Tibial nerve (tissue), 4 donors: ENCODE data around the gene GJB5. TPM values are rescaled to one million over a fixed set of nuclear protein-coding genes. Genes with fewer than 3 reads are reported as not detected.

ENCODE experiments used
- DNase-seq, 2 donors: peaks; one replicate each; pipeline ENCODE4 v3.0.0-alpha.2; 2019; ENCODE audit warnings: low spot score in 2 of 2
- H3K27ac ChIP-seq, 4 donors: fragments of 200-600 bp; sonication (generic) in 3 of 4; one replicate each; pipeline ENCODE4 v1.5.1; 2017 to 2019; ENCODE audit warnings: mild to moderate bottlenecking in 1 of 4
- H3K27me3 ChIP-seq, 2 donors: fragments of 200-600 bp; sonication (generic) in 1 of 2; one replicate each; pipeline versions ENCODE4 v1.5.1 to v1.6.0; 2017 to 2019
- H3K36me3 ChIP-seq, 3 donors: fragments of 200-600 bp; sonication (generic); one replicate each; pipeline ENCODE4 v1.5.1; 2018 to 2019
- H3K4me1 ChIP-seq, 4 donors: fragments of 200-600 bp; sonication (generic) in 3 of 4; one replicate each; pipeline ENCODE4 v1.5.1; 2017 to 2019
- H3K4me3 ChIP-seq, 4 donors: fragments of 200-600 bp; sonication (generic) in 3 of 4; one replicate each; pipeline ENCODE4 v1.5.1; 2017 to 2019; ENCODE audit warnings: mild to moderate bottlenecking in 1 of 4, moderate library complexity in 1 of 4
- H3K9me3 ChIP-seq, 4 donors: fragments of 200-600 bp; sonication (generic) in 3 of 4; one replicate each; pipeline ENCODE4 v1.5.1; 2017 to 2019
- CTCF ChIP-seq, 5 experiments: fragments of 200-600 bp in 3 of 5; fragments of 450-650 bp in 2 of 5; sonication (generic) in 3 of 5; IDR thresholded peaks; one replicate each; pipeline ENCODE4 v1.5.1; 2016 to 2019; ENCODE audit warnings: antibody characterized with exemption in 5 of 5, mild to moderate bottlenecking in 3 of 5, moderate library complexity in 2 of 5
- EP300 ChIP-seq, 2 donors: sonication (generic); formaldehyde crosslinking; IDR thresholded peaks; one replicate each; pipeline ENCODE4 v1.6.1; 2017; ENCODE audit warnings: antibody characterized with exemption in 2 of 2, mild to moderate bottlenecking in 1 of 2
- POLR2A ChIP-seq, 2 donors: fragments of 450-650 bp; IDR thresholded peaks; one replicate each; pipeline ENCODE4 v1.6.1; 2017; ENCODE audit warnings: antibody characterized with exemption in 2 of 2, mild to moderate bottlenecking in 2 of 2, moderate library complexity in 2 of 2
- WGBS, 2 donors: methylation state at CpG; one replicate each; pipeline ENCODE4 v1.1.5; 2018; 5-methylcytosine and 5-hydroxymethylcytosine counted together
- total RNA-seq, 4 donors: library from RNA; depleted of rRNA; stranded (reverse); fragments of >200 nt; gene quantifications; one replicate each; pipeline ENCODE4 v1.1.0, GENCODE V29; 2016

GJB5 gene
- total RNA-seq, 4 donors from 2014 or later = 0.22 to 1.0 TPM; not detected in 2

DNA sequence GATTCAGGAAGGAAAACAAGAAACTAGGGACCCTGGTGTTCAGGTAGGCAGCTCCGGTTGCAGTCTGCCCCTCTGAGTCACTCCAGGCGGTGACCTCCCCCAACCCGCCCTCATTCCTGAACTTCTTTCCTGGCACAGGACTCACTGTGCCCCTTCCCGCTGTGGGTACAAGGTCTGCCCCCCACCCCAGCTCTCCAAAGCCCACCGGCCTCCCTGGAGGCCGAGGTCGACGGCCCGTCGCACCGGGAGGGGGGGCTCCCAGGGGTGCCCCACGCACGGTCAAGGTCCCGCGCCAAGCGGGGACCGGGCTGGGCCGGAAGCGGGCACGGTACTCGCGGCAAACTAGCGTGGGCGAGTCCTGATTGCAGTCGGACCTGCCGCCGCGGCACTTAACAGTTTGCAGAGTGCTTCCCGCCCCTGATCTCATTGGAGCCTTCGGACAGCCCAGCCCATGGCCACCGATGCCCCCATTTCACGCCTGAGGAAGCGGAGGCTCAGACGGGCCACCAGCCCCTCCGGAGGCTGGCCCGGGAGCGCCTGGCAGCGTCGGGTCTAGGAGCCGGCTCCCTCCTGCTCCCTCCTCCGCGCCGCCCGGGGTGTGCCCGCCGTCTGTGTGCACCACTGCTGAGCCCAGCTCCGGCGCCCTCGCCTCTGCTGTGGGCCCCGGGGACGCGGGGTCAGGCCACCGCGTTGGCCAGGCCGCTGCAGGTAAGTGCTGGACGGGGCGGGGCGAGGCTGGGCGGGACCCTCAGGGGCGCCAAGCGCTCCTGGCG, 26.4 kb downstream of the GJB5 start, which contains the start of gene GJB3:
Gene GJB3, plus strand, starts transcription at position 144 of the 773 bp plus-strand sequence. CDS start 3,549 bp downstream, outside the sequence.
- no peak for TF ChIP-seq CTCF (IDR thresholded peaks at IDR 0.05)
- no peak for TF ChIP-seq EP300 (IDR thresholded peaks at IDR 0.05)
- TF ChIP-seq POLR2A (IDR thresholded peaks at IDR 0.05) = no peak
- peaks cover 0 to 16% (median 5%) of the 10 kb centered on the region in 4 donors for H3K4me1 ChIP-seq
- no peaks in the 10 kb centered on the region for H3K9me3 ChIP-seq
- H3K36me3 ChIP-seq = no peaks in the 10 kb centered on the region
- H3K4me3 ChIP-seq = peak within 1 kb of the TSS; percentile 13 to 41 (median 20)
- 2 to 3% methylated on average over 38 to 56 of the region's 62 CpGs for WGBS, 2 donors
- peaks cover 0 to 62% of the 10 kb centered on the region in 2 donors for H3K27me3 ChIP-seq
- no peak for DNase-seq
- H3K27ac ChIP-seq = peak within 1 kb of the TSS in 2 of 4 donors; percentile 46

- no peaks in the 10 kb centered on the region for H3K9me3 ChIP-seq
- no peak for TF ChIP-seq CTCF (IDR thresholded peaks at IDR 0.05)
- no peaks in the 10 kb centered on the region for H3K36me3 ChIP-seq
- peaks cover 0 to 22% (median 5%) of the 10 kb centered on the region in 4 donors for H3K4me1 ChIP-seq
- WGBS, 2 donors = 5 to 8% methylated on average over 16 to 17 of the region's 18 CpGs
- H3K4me3 ChIP-seq = peak overlapping the region; percentile 13 to 41 (median 20)
- peaks cover 0 to 62% of the 10 kb centered on the region in 2 donors for H3K27me3 ChIP-seq
- H3K27ac ChIP-seq = peak overlapping the region in 3 of 4 donors; percentile 10 to 46 (median 46)
- DNase-seq = no peak
Measured at GRCh38 chr1:34781844-34782391, 27.1 kb downstream of the GJB5 start.

GRCh38 chr1:34784751-34785221, 29.9 kb downstream of the GJB5 start:
- H3K27ac ChIP-seq = no peak overlapping the region
- no peak overlapping the region for H3K4me3 ChIP-seq
- TF ChIP-seq EP300 (IDR thresholded peaks at IDR 0.05) (no peak), CTCF (IDR thresholded peaks at IDR 0.05) (no peak), POLR2A (IDR thresholded peaks at IDR 0.05) (no peak)
- H3K36me3 ChIP-seq = no peaks in the 10 kb centered on the region
- no peak for DNase-seq
- 88 to 93% methylated on average over 25 to 28 of the region's 28 CpGs for WGBS, 2 donors
- H3K9me3 ChIP-seq = peaks cover 0 to 3% (median 0%) of the 10 kb centered on the region in 4 donors
- peaks cover 0 to 26% (median 5%) of the 10 kb centered on the region in 4 donors for H3K4me1 ChIP-seq
- H3K27me3 ChIP-seq = peaks cover 0 to 40% of the 10 kb centered on the region in 2 donors

GRCh38 chr1:34785231-34785874, 30.5 kb downstream of the GJB5 start:
- DNase-seq = no peak
- 85% methylated on average over 22 of the region's 22 CpGs for WGBS, 2 donors
- H3K27me3 ChIP-seq = peaks cover 0 to 34% of the 10 kb centered on the region in 2 donors

More at GRCh38 chr1:34785231-34785874, 30.5 kb downstream of the GJB5 start:
- no peaks in the 10 kb centered on the region for H3K36me3 ChIP-seq
- TF ChIP-seq EP300 (IDR thresholded peaks at IDR 0.05) = no peak
- no peak for TF ChIP-seq CTCF (IDR thresholded peaks at IDR 0.05)
- no peak for TF ChIP-seq POLR2A (IDR thresholded peaks at IDR 0.05)
- no peak overlapping the region for H3K4me3 ChIP-seq
- H3K4me1 ChIP-seq = peaks cover 0 to 26% (median 5%) of the 10 kb centered on the region in 4 donors
- H3K9me3 ChIP-seq = peaks cover 0 to 3% (median 0%) of the 10 kb centered on the region in 4 donors
- no peak overlapping the region for H3K27ac ChIP-seq
